AG10803 (cell line): Measurements from ENCODE around the gene PDE1C.
A peak's percentile ranks its signal among the peaks of the same experiment; 100 is the strongest.

Experiments used
- DNase-seq: peaks from one replicate; pipeline ENCODE4 v3.0.0; 2010; ENCODE audit warnings: low read depth
- H3K4me3 ChIP-seq: 2 replicates; pipeline ENCODE4 v1.5.1; 2011; ENCODE audit warnings: mild to moderate bottlenecking, low read length, control low read depth
- TF ChIP-seq, protein P1 (sequence below): conservative IDR thresholded peaks from 2 replicates; pipeline ENCODE4 v1.5.1; 2011; ENCODE audit warnings: mild to moderate bottlenecking, low read length, control low read depth, inconsistent platforms

PDE1C gene

DNA sequence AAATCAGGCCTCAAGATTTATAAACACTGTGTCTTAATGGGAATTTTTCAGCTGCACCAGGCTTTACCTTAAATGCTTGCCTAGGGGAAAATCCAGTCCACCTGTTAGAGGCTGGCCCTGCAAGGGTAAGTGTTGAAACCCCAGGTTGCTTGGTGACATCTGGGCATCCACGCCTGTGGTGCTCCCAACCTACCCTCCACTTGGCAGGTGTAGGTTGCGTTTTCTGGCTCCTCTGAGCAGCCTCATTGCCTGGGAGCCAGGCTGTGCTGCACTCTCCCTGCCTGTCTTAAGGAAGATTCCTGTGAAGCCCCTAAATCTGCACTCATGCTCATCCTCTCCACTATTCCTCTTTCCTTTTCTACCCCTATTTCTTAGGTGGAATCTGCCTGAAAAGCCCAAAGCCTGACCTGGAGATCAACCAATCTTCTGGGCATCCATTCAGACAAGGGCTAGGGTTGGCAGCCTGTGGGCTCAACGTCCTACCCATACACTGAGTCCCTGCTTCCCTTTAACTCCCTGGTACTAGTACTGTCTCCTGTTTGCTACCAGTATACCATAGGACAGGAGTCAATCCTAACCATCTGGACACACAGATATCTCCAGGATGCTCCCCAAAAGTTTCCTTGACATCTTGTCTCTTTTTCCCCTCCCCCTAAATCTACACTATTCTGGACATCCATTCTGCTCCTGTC lies 150.4 kb downstream of the PDE1C start:
- TF ChIP-seq, protein P1, sequence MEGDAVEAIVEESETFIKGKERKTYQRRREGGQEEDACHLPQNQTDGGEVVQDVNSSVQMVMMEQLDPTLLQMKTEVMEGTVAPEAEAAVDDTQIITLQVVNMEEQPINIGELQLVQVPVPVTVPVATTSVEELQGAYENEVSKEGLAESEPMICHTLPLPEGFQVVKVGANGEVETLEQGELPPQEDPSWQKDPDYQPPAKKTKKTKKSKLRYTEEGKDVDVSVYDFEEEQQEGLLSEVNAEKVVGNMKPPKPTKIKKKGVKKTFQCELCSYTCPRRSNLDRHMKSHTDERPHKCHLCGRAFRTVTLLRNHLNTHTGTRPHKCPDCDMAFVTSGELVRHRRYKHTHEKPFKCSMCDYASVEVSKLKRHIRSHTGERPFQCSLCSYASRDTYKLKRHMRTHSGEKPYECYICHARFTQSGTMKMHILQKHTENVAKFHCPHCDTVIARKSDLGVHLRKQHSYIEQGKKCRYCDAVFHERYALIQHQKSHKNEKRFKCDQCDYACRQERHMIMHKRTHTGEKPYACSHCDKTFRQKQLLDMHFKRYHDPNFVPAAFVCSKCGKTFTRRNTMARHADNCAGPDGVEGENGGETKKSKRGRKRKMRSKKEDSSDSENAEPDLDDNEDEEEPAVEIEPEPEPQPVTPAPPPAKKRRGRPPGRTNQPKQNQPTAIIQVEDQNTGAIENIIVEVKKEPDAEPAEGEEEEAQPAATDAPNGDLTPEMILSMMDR, result no peak
- no peak for DNase-seq
- H3K4me3 ChIP-seq, result no peak overlapping the region

DNA sequence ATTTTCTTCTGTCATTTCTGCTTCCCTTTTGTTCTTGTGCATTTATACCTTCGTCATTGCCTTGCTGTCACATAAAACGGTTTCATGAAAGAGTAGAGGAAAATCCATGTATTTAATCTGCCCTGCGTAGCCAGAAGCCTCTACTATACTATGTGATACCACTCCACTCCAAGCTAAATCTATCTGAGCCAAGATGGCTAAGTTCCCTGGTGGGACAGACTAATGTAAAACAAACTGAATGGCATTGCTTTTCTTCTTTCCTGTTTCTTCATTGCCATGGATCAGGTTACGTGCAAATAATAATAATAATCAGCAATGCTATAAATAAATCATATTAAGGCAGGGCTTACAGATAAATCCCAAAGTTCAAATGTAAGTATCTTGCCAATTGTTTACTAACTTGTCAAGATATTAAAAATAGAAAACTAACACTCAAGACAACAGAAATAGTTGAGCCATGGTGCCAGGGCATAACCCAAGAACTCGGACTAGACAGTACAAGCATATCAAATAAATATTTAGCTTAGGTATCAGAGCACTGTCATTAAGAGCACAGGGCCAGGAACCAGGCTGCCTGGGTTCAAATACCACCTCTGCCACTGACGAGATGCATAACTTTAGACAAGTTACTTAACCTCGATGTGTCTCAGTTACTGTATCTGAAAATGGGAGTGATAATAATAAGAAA lies 151.4 kb downstream of the PDE1C start:
- H3K4me3 ChIP-seq, result no peak overlapping the region
- TF ChIP-seq, protein P1, result no peak
- DNase-seq, result no peak

DNA sequence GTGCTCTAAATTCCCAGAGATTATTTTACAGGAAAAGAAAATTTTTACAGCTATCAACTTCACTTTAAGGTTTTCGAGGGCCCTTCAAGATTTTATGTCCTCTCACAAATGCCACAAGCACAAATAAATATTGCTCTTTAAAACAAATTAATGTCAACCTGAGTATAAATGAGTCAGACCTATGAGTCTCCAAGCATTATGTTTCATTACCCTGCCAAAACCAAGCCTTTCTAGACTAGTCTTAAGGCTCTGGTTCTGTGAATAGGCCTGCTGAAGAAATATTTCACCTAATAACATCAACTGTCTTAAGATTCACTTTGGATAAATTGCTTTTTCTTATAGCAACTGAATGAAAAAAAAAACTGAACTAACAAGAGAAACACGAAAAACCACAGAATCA lies 153.0 kb downstream of the PDE1C start:
- DNase-seq, result no peak
- no peak overlapping the region for H3K4me3 ChIP-seq
- TF ChIP-seq, protein P1, result no peak

DNA sequence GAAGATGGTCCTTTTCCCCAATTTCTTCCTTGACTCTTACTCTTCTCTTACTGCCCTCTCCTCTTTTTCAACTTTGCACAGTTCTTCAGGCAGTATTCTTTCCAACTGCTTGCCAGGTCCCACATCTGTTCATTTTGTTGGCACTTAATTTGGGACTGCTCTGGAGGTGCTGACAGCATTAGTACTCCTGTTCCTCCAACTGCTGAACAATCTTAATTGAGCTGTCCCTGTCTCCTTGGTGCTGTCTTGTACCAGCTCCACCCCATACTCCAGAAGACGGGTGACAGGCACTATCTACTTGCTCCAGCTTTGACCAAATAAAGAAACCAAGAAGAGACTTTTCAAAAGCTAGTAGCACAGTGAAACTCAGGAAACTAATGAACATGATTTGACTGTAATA lies 160.0 kb downstream of the PDE1C start:
- H3K4me3 ChIP-seq, result no peak overlapping the region
- peak; percentile 14 for DNase-seq
- TF ChIP-seq, protein P1, result no peak

DNA sequence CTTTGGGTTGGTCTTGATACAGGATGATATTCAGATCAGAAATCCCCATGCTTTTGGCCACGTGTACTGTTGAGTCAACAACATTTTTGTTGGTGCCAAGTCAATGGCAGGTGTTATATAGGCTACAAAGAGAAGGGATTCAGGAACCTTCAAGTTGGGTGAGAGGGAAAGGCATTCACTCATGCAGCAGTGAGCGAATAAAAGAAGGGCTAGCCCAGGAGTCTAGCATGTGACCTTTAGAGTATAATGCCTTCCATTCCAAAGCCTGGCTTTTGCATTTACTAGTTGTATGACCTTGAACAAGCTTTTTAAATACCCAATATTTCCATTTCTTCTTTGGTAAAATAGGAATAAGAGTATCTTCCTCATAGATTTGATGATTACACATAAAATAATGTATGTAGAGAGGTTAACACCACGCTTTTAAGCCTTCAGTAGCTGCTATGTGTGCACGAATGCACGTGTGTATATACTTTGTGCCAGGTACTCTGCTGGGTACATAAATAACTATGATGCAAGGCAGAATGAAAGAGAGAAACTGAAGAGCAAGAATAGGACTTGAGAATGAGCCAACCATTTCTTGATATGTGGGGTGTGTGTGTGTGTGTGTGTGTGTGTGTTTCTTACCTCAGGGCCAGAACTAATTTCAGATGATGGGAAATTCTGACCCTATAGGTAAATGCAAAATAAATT lies 163.6 kb downstream of the PDE1C start:
- DNase-seq, result no peak
- TF ChIP-seq, protein P1, result no peak
- H3K4me3 ChIP-seq, result no peak overlapping the region

DNA sequence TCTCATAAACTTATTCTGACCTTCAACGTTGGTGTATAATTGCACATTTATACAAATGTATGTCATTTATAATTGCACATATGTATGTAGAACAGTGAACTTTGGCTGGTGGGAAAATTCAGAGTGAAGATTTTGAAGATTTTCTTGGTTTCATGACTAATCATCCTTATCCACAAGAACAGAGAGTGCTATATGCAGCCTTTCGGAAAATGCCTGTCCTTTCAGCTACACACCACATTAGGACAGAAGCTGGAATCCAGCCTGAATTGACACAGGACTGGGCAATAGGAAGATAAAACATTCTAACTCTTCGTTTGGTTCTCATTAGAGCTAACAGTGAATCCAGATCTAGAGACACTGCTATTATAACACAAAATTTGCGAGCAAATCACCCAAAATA lies 166.2 kb downstream of the PDE1C start:
- no peak for DNase-seq
- TF ChIP-seq, protein P1, result no peak
- H3K4me3 ChIP-seq, result no peak overlapping the region
